Thoracic aorta (tissue), 2 donors: ENCODE measurements around the gene EIF1. TPM values are rescaled to one million over a fixed set of nuclear protein-coding genes. Genes with fewer than 3 reads are reported as not detected.

ENCODE experiments used
- ATAC-seq: fragments of 150-250 bp; one replicate; pipeline ENCODE4 v1.8.0; 2017; ENCODE audit warnings: low read depth; ENCODE audit not compliant: insufficient number of reproducible peaks, low FRiP score
- DNase-seq: peaks from one replicate; pipeline ENCODE4 v3.0.0-alpha.2; 2020; ENCODE audit warnings: low spot score
- H3K27ac ChIP-seq, 2 donors: fragments of 200-600 bp; sonication (generic); 1 replicate in 1 of 2; 2 replicates in 1 of 2; pipeline ENCODE4 v1.5.1; 2016; ENCODE audit warnings: mild to moderate bottlenecking in 2 of 2, moderate library complexity in 2 of 2
- H3K27me3 ChIP-seq: fragments of 200-600 bp; sonication (generic); replicated peaks from 2 replicates; pipeline ENCODE4 v1.6.0; 2016; ENCODE audit warnings: mild to moderate bottlenecking; ENCODE audit not compliant: insufficient read depth
- H3K36me3 ChIP-seq: fragments of 200-600 bp; sonication (generic); one replicate; pipeline ENCODE4 v1.5.1; 2016
- H3K4me1 ChIP-seq, 2 donors: fragments of 200-600 bp; sonication (generic); 1 replicate in 1 of 2; 2 replicates in 1 of 2; pipeline versions ENCODE4 v1.5.1 to v1.6.0; 2016; ENCODE audit warnings: low read depth in 2 of 2, mild to moderate bottlenecking in 1 of 2; ENCODE audit not compliant: control insufficient read depth in 1 of 2
- H3K4me3 ChIP-seq: fragments of 200-600 bp; sonication (generic); 2 replicates; pipeline ENCODE4 v1.5.1; 2016; ENCODE audit warnings: mild to moderate bottlenecking
- H3K9me3 ChIP-seq: fragments of 200-600 bp; sonication (generic); 2 replicates; pipeline ENCODE4 v1.5.1; 2016
- CTCF ChIP-seq: fragments of 200-600 bp; sonication (generic); IDR thresholded peaks from one replicate; pipeline ENCODE4 v1.5.1; 2019; ENCODE audit warnings: antibody characterized with exemption
- total RNA-seq, 2 donors: library from RNA; depleted of rRNA; stranded (reverse); fragments of >200 nt; gene quantifications; one replicate each; pipeline versions ENCODE4 v1.1.0 to v1.2.3, GENCODE V29; 2016

EIF1 gene
- total RNA-seq, 2 donors from 2014 or later = 167 to 318 TPM

- TF ChIP-seq CTCF = no peak
- no peaks in the 10 kb centered on the region for H3K27me3 ChIP-seq
- no peak for DNase-seq
- ATAC-seq = no peak
- H3K9me3 ChIP-seq = no peaks in the 10 kb centered on the region
- H3K36me3 ChIP-seq = no peaks in the 10 kb centered on the region
- no peak overlapping the region for H3K4me3 ChIP-seq
- H3K4me1 ChIP-seq = no peaks in the 10 kb centered on the region
- no peak overlapping the region for H3K27ac ChIP-seq
Observed at GRCh38 chr17:41702712-41703111, 14.0 kb downstream of the EIF1 start.

- Histone ChIP-seq H3K36me3 (no peaks in the 10 kb centered on the region), H3K27me3 (no peaks in the 10 kb centered on the region), H3K9me3 (no peaks in the 10 kb centered on the region), H3K4me3 (no peak overlapping the region), H3K27ac (no peak overlapping the region), H3K4me1 (no peaks in the 10 kb centered on the region)
- no peak for ATAC-seq
- no peak for DNase-seq
- TF ChIP-seq CTCF = no peak
Observed at GRCh38 chr17:41705271-41705991, 16.7 kb downstream of the EIF1 start.

DNA sequence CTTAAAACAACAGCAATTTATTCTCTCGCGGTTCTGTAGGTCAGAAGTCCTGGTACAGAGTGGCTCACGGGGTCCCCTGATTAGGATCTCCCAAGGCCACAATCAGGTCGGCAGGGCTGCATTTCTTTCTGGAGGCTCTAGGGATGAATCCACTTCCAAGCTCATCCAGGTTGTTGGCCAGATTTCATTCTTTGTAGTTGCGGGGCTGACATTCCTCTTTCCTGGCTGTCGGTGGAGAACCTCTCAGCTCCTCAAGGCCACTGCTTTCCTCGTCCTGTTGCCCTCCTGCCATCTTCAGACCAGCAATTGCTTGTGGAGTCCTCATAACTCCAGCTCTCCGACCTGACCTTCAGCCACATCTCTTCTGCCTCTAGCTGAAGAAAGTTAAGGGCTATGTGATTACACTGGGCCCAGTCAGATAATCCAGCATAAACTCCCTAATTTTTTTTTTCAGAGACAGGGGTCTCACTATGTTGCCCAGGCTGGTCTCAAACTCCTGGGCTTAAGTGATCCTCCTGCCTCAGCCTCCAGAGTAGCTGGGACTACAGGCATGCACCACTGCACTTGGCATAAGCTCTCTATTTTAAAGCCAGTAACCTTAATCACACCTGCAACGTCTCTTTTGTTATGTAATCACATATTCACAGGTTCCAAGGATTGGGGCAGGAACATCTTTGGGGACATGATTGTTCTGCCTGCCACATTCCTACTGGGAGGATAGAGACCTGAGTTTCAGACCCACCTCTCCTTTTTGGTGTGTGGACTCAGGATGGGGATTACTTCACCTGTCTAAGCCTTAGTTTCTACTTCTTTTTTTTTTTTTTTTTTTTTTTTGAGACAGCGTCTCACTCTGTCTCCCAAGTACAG is 19.4 kb downstream of the EIF1 start:
- Histone ChIP-seq H3K9me3 (no peaks in the 10 kb centered on the region), H3K4me3 (no peak overlapping the region), H3K27ac (no peak overlapping the region), H3K27me3 (no peaks in the 10 kb centered on the region), H3K36me3 (no peaks in the 10 kb centered on the region), H3K4me1 (no peaks in the 10 kb centered on the region)
- ATAC-seq = no peak
- TF ChIP-seq CTCF = no peak
- no peak for DNase-seq

- TF ChIP-seq CTCF = no peak
- no peaks in the 10 kb centered on the region for H3K9me3 ChIP-seq
- DNase-seq = no peak
- H3K27me3 ChIP-seq = no peaks in the 10 kb centered on the region
- H3K4me3 ChIP-seq = no peak overlapping the region
- no peaks in the 10 kb centered on the region for H3K4me1 ChIP-seq
- ATAC-seq = no peak
- no peak overlapping the region for H3K27ac ChIP-seq
- no peaks in the 10 kb centered on the region for H3K36me3 ChIP-seq
Observed at GRCh38 chr17:41710472-41711090, 21.9 kb downstream of the EIF1 start.
